T-helper 2 cell treated with Interferon-gamma antibody and Interleukin-4, amounts not matched to agents 5 μg/mL and 100 μg/mL, for 36 hours (primary cell): ENCODE measurements around the gene PDIA2.
"Not testable (repeated sequence)": the region's sequence is repeated elsewhere in the genome, so short reads cannot be mapped to it uniquely, and the experiment has no call there.

Experiments used
- DNase-seq: peaks from one replicate; pipeline ENCODE4 v3.0.0; 2021; ENCODE audit warnings: low spot score
- H3K27ac Mint-ChIP-seq: one replicate; pipeline ENCODE4 v1.8.0; 2021; ENCODE audit warnings: mild to moderate bottlenecking, mixed read lengths
- H3K27me3 Mint-ChIP-seq: one replicate; pipeline ENCODE4 v1.8.0; 2021; ENCODE audit warnings: low read depth, mixed read lengths
- H3K36me3 Mint-ChIP-seq: one replicate; pipeline ENCODE4 v1.8.0; 2021; ENCODE audit warnings: low read depth, mixed read lengths
- H3K4me1 Mint-ChIP-seq: one replicate; pipeline ENCODE4 v1.8.0; 2021; ENCODE audit warnings: low read depth, mixed read lengths
- H3K4me3 Mint-ChIP-seq: one replicate; pipeline ENCODE4 v1.8.0; 2022; ENCODE audit warnings: mild to moderate bottlenecking, moderate library complexity, mixed read lengths
- H3K9me3 Mint-ChIP-seq: one replicate; pipeline ENCODE4 v1.8.0; 2021; ENCODE audit warnings: mixed read lengths

Gene PDIA2

GRCh38 chr16:258091-258490 is 24.9 kb upstream of the PDIA2 start:
- not testable (repeated sequence) for H3K4me3 Mint-ChIP-seq, H3K9me3 Mint-ChIP-seq, H3K27me3 Mint-ChIP-seq, DNase-seq, H3K27ac Mint-ChIP-seq
- H3K4me1 Mint-ChIP-seq: peaks cover 13% of the 10 kb centered on the region
- peaks cover 15% of the 10 kb centered on the region for H3K36me3 Mint-ChIP-seq

GRCh38 chr16:259226-259625 is 23.7 kb upstream of the PDIA2 start:
- Mint-ChIP-seq H3K9me3 (no peaks in the 10 kb centered on the region), H3K4me3 (no peak overlapping the region), H3K27me3 (no peaks in the 10 kb centered on the region), H3K36me3 (peaks cover 13% of the 10 kb centered on the region), H3K27ac (no peak overlapping the region), H3K4me1 (peaks cover 6% of the 10 kb centered on the region)
- DNase-seq: no peak

GRCh38 chr16:259814-260253 is 23.1 kb upstream of the PDIA2 start:
- no peaks in the 10 kb centered on the region for H3K9me3 Mint-ChIP-seq
- H3K4me1 Mint-ChIP-seq: peaks cover 6% of the 10 kb centered on the region
- DNase-seq: no peak
- H3K27me3 Mint-ChIP-seq: no peaks in the 10 kb centered on the region
- no peak overlapping the region for H3K27ac Mint-ChIP-seq
- no peak overlapping the region for H3K4me3 Mint-ChIP-seq
- peaks cover 12% of the 10 kb centered on the region for H3K36me3 Mint-ChIP-seq

- Mint-ChIP-seq H3K27ac (no peak overlapping the region), H3K9me3 (no peaks in the 10 kb centered on the region)
- DNase-seq: no peak
Observed at GRCh38 chr16:260326-260725, 22.6 kb upstream of the PDIA2 start.

GRCh38 chr16:261031-261691 is 21.8 kb upstream of the PDIA2 start:
- no peak overlapping the region for H3K27ac Mint-ChIP-seq
- DNase-seq: no peak
- no peak overlapping the region for H3K4me3 Mint-ChIP-seq
- H3K4me1 Mint-ChIP-seq: peaks cover 2% of the 10 kb centered on the region
- no peaks in the 10 kb centered on the region for H3K27me3 Mint-ChIP-seq
- H3K36me3 Mint-ChIP-seq: peaks cover 5% of the 10 kb centered on the region
- H3K9me3 Mint-ChIP-seq: no peaks in the 10 kb centered on the region

More at GRCh38 chr16:260326-260725, 22.6 kb upstream of the PDIA2 start:
- Mint-ChIP-seq H3K27me3 (no peaks in the 10 kb centered on the region), H3K4me1 (peaks cover 6% of the 10 kb centered on the region), H3K4me3 (no peak overlapping the region), H3K36me3 (peaks cover 9% of the 10 kb centered on the region)

GRCh38 chr16:262121-262745 is 20.7 kb upstream of the PDIA2 start:
- H3K36me3 Mint-ChIP-seq: peaks cover 3% of the 10 kb centered on the region
- H3K4me3 Mint-ChIP-seq: no peak overlapping the region
- no peak for DNase-seq
- H3K4me1 Mint-ChIP-seq: no peaks in the 10 kb centered on the region
- no peaks in the 10 kb centered on the region for H3K27me3 Mint-ChIP-seq
- no peak overlapping the region for H3K27ac Mint-ChIP-seq
- H3K9me3 Mint-ChIP-seq: no peaks in the 10 kb centered on the region

- no peak overlapping the region for H3K27ac Mint-ChIP-seq
- no peaks in the 10 kb centered on the region for H3K4me1 Mint-ChIP-seq
- no peak for DNase-seq
- peaks cover 2% of the 10 kb centered on the region for H3K36me3 Mint-ChIP-seq
- no peak overlapping the region for H3K4me3 Mint-ChIP-seq
- H3K9me3 Mint-ChIP-seq: no peaks in the 10 kb centered on the region
- no peaks in the 10 kb centered on the region for H3K27me3 Mint-ChIP-seq
Observed at GRCh38 chr16:263182-263774, 19.7 kb upstream of the PDIA2 start.

- Mint-ChIP-seq H3K9me3 (no peaks in the 10 kb centered on the region), H3K4me3 (no peak overlapping the region), H3K27me3 (no peaks in the 10 kb centered on the region), H3K4me1 (no peaks in the 10 kb centered on the region), H3K36me3 (peaks cover 2% of the 10 kb centered on the region), H3K27ac (no peak overlapping the region)
- DNase-seq: no peak
Observed at GRCh38 chr16:263944-264343, 19.0 kb upstream of the PDIA2 start.

- no peaks in the 10 kb centered on the region for H3K4me1 Mint-ChIP-seq
- no peak overlapping the region for H3K4me3 Mint-ChIP-seq
- peaks cover 2% of the 10 kb centered on the region for H3K36me3 Mint-ChIP-seq
- no peaks in the 10 kb centered on the region for H3K9me3 Mint-ChIP-seq
- DNase-seq: no peak
- H3K27me3 Mint-ChIP-seq: no peaks in the 10 kb centered on the region
- no peak overlapping the region for H3K27ac Mint-ChIP-seq
Observed at GRCh38 chr16:264440-264951, 18.5 kb upstream of the PDIA2 start.

- no peak overlapping the region for H3K4me3 Mint-ChIP-seq
- H3K4me1 Mint-ChIP-seq: no peaks in the 10 kb centered on the region
- no peaks in the 10 kb centered on the region for H3K9me3 Mint-ChIP-seq
- DNase-seq: no peak
- peaks cover 2% of the 10 kb centered on the region for H3K36me3 Mint-ChIP-seq
- no peaks in the 10 kb centered on the region for H3K27me3 Mint-ChIP-seq
- no peak overlapping the region for H3K27ac Mint-ChIP-seq
Observed at GRCh38 chr16:265002-265529, 17.9 kb upstream of the PDIA2 start.

- H3K9me3 Mint-ChIP-seq: no peaks in the 10 kb centered on the region
- no peak overlapping the region for H3K4me3 Mint-ChIP-seq
- no peaks in the 10 kb centered on the region for H3K27me3 Mint-ChIP-seq
- DNase-seq: no peak
- no peaks in the 10 kb centered on the region for H3K4me1 Mint-ChIP-seq
- no peak overlapping the region for H3K27ac Mint-ChIP-seq
- H3K36me3 Mint-ChIP-seq: peaks cover 2% of the 10 kb centered on the region
Observed at GRCh38 chr16:265711-266110, 17.3 kb upstream of the PDIA2 start.

GRCh38 chr16:266258-267164 is 16.5 kb upstream of the PDIA2 start:
- no peaks in the 10 kb centered on the region for H3K9me3 Mint-ChIP-seq
- peaks cover 2% of the 10 kb centered on the region for H3K36me3 Mint-ChIP-seq
- DNase-seq: no peak
- no peaks in the 10 kb centered on the region for H3K4me1 Mint-ChIP-seq
- no peaks in the 10 kb centered on the region for H3K27me3 Mint-ChIP-seq
- H3K4me3 Mint-ChIP-seq: no peak overlapping the region
- no peak overlapping the region for H3K27ac Mint-ChIP-seq

GRCh38 chr16:267562-267961 is 15.4 kb upstream of the PDIA2 start:
- not testable (repeated sequence) for H3K36me3 Mint-ChIP-seq, H3K27ac Mint-ChIP-seq, DNase-seq, H3K27me3 Mint-ChIP-seq, H3K4me1 Mint-ChIP-seq, H3K9me3 Mint-ChIP-seq, H3K4me3 Mint-ChIP-seq
